ENCODE measurements around the gene CD6.

DNA sequence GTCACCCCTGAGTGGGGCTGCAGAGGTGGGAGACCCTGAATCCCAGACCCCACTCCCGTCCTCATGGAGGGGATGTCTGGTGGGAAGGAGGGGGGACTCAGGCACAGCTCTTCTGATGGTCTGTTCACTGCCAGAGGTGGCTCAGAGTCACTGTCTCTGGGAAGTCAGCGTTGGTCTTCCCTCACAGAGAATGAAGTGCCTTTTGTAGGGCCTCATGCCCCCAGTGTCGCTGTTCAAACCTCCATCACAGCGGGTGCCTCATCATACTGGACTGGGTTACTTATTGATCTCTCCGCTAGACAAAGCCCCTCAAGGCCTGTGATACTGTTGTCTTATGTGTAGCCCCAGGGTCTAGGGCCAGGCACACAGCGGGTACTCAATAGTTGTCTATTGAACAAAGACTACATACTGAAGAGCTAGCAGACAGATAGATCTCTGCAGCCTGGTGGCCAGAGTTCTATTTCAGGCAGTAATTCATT lies 41.3 kb downstream of the CD6 start:
- TF ChIP-seq, protein P1, sequence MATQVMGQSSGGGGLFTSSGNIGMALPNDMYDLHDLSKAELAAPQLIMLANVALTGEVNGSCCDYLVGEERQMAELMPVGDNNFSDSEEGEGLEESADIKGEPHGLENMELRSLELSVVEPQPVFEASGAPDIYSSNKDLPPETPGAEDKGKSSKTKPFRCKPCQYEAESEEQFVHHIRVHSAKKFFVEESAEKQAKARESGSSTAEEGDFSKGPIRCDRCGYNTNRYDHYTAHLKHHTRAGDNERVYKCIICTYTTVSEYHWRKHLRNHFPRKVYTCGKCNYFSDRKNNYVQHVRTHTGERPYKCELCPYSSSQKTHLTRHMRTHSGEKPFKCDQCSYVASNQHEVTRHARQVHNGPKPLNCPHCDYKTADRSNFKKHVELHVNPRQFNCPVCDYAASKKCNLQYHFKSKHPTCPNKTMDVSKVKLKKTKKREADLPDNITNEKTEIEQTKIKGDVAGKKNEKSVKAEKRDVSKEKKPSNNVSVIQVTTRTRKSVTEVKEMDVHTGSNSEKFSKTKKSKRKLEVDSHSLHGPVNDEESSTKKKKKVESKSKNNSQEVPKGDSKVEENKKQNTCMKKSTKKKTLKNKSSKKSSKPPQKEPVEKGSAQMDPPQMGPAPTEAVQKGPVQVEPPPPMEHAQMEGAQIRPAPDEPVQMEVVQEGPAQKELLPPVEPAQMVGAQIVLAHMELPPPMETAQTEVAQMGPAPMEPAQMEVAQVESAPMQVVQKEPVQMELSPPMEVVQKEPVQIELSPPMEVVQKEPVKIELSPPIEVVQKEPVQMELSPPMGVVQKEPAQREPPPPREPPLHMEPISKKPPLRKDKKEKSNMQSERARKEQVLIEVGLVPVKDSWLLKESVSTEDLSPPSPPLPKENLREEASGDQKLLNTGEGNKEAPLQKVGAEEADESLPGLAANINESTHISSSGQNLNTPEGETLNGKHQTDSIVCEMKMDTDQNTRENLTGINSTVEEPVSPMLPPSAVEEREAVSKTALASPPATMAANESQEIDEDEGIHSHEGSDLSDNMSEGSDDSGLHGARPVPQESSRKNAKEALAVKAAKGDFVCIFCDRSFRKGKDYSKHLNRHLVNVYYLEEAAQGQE (IDR thresholded peaks at IDR 0.05) = no peak
- TF ChIP-seq TP53 (CRISPR knock-in tag; IDR thresholded peaks at IDR 0.05) (no peak), POLR2A (IDR thresholded peaks at IDR 0.05; ENCODE audit: low read length) (no peak), NPAS2 (CRISPR knock-in tag; IDR thresholded peaks at IDR 0.05; ENCODE audit: borderline replicate concordance) (no peak), SREBF2 (IDR thresholded peaks at IDR 0.05) (no peak), EP300 (IDR thresholded peaks at IDR 0.05) (no peak), HEYL (CRISPR knock-in tag; IDR thresholded peaks at IDR 0.05) (no peak), BHLHE40 (IDR thresholded peaks at IDR 0.05; ENCODE audit: low read depth, low read length) (no peak), CBX2 (IDR thresholded peaks at IDR 0.05; ENCODE audit: borderline replicate concordance, low read depth) (no peak), RCOR1 (IDR thresholded peaks at IDR 0.05; ENCODE audit: low read depth, low read length) (no peak)
- TF ChIP-seq, protein P2, sequence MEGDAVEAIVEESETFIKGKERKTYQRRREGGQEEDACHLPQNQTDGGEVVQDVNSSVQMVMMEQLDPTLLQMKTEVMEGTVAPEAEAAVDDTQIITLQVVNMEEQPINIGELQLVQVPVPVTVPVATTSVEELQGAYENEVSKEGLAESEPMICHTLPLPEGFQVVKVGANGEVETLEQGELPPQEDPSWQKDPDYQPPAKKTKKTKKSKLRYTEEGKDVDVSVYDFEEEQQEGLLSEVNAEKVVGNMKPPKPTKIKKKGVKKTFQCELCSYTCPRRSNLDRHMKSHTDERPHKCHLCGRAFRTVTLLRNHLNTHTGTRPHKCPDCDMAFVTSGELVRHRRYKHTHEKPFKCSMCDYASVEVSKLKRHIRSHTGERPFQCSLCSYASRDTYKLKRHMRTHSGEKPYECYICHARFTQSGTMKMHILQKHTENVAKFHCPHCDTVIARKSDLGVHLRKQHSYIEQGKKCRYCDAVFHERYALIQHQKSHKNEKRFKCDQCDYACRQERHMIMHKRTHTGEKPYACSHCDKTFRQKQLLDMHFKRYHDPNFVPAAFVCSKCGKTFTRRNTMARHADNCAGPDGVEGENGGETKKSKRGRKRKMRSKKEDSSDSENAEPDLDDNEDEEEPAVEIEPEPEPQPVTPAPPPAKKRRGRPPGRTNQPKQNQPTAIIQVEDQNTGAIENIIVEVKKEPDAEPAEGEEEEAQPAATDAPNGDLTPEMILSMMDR (IDR thresholded peaks at IDR 0.05) = no peak
- TF ChIP-seq, protein P3, sequence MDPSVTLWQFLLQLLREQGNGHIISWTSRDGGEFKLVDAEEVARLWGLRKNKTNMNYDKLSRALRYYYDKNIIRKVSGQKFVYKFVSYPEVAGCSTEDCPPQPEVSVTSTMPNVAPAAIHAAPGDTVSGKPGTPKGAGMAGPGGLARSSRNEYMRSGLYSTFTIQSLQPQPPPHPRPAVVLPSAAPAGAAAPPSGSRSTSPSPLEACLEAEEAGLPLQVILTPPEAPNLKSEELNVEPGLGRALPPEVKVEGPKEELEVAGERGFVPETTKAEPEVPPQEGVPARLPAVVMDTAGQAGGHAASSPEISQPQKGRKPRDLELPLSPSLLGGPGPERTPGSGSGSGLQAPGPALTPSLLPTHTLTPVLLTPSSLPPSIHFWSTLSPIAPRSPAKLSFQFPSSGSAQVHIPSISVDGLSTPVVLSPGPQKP (IDR thresholded peaks at IDR 0.05; ENCODE audit: low read depth, low read length) = no peak
